Muscle layer of duodenum (tissue), 2 donors: Measurements from ENCODE around the gene SNRPD3.
A peak's percentile ranks its signal among the peaks of the same experiment; 100 is the strongest.
"Not testable (repeated sequence)": the region's sequence is repeated elsewhere in the genome, so short reads cannot be mapped to it uniquely, and the experiment has no call there.

Experiments used
- H3K27ac ChIP-seq: one replicate; pipeline ENCODE4 v1.7.0; 2013; ENCODE audit warnings: mild to moderate bottlenecking, low read length
- H3K27me3 ChIP-seq: one replicate; pipeline ENCODE4 v1.7.0; 2013; ENCODE audit warnings: low read depth, mild to moderate bottlenecking, control low read depth, low read length
- H3K36me3 ChIP-seq, 2 donors: one replicate each; pipeline ENCODE4 v1.7.0; 2013; ENCODE audit warnings: low read length in 2 of 2, control low read depth in 1 of 2, mild to moderate bottlenecking in 1 of 2; ENCODE audit not compliant: insufficient read depth in 2 of 2, control insufficient read depth in 1 of 2
- H3K4me1 ChIP-seq, 2 donors: one replicate each; pipeline ENCODE4 v1.7.0; 2013; ENCODE audit warnings: low read length in 2 of 2, mild to moderate bottlenecking in 2 of 2, control low read depth in 1 of 2, moderate library complexity in 1 of 2; ENCODE audit not compliant: insufficient read depth in 2 of 2, control insufficient read depth in 1 of 2
- H3K4me3 ChIP-seq, 2 donors: one replicate each; pipeline ENCODE4 v1.7.0; 2013; ENCODE audit warnings: low read length in 2 of 2, low read depth in 1 of 2, mild to moderate bottlenecking in 1 of 2
- H3K9me3 ChIP-seq, 2 donors: one replicate each; pipeline ENCODE4 v1.7.0; 2013; ENCODE audit warnings: low read length in 2 of 2, control low read depth in 1 of 2, mild to moderate bottlenecking in 1 of 2; ENCODE audit not compliant: control insufficient read depth in 1 of 2
- donor health status: healthy.

SNRPD3 gene

DNA sequence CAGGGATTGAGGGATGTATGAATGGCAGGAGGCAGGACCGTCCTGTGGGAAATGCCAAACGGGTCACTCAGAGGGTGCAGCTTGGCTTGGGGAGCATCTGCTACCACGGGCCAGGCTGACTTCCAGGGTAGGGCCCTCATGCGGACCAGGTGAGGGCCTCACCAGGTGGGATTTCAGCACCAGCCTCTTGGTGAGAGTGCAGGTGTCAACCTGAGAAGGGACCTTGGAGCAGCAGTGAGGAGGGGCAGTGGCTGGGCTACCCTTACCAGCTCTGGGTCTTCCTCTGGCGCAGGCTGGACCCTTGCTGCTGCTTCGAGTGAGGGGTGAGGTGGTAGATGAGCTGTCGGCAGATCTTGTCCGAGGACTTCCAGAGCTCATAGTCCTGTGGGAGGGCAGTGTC, 32.1 kb downstream of the SNRPD3 start:
- peaks cover 0 to 37% of the 10 kb centered on the region in 2 donors for H3K36me3 ChIP-seq
- no peak overlapping the region for H3K4me3 ChIP-seq
- H3K4me1 ChIP-seq, result peaks cover 9 to 29% of the 10 kb centered on the region in 2 donors
- H3K27ac ChIP-seq, result no peak overlapping the region
- no peaks in the 10 kb centered on the region for H3K27me3 ChIP-seq
- no peaks in the 10 kb centered on the region for H3K9me3 ChIP-seq

DNA sequence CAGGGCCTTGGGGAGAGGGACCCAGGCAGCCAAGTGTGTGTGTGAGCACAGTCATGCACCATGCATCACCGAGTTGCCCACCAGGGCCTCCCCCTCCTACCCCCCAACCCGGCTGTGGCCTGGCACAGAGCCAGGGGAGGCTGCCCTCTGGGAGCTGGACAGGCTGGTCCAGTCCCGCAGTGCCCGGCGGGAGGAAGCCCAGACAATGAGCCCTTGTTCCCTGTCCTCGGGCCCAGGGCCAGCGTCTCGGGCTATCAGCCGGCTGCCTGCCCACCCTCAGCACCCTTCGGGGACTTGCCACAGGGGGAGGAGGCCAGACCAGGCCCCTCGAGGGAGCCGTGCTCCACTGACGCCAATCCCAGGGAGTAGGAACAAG, 32.6 kb downstream of the SNRPD3 start:
- Histone ChIP-seq H3K27me3 (no peaks in the 10 kb centered on the region), H3K4me3 (no peak overlapping the region), H3K27ac (no peak overlapping the region)

DNA sequence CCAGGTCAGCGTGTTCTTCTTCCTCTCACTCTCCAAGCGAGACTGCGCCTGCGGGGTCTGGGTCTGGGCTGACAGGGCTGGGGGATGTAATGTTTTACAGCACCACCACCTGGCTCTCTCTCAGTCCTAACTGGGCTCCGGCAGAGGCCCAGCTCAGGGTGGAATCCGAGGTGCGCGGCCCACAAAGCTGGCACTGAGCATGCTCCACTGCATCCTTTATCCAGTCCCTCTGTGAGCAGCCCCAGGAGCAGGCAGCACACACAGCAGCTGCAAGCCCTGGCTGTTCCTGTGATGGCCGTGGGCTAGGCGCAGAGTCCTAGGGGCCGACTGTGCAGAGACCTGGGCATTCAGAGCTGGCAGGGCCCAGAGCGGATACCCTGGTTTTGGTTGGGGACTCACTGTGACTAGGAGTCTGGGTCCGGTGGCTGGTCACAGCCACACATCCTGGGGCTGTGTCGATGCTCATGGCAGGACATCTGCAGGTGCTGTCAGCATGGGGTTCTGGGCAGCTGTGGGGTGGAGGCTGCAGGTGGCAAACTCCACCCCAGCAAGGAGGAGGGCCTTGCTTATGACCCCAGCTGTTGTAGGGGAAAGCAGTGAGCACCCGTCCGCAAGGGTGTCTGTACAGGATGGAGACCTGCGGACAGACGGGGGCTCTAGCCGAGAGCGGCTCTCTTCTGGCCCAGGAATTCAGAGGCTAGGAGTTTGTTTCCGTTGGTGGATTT, 33.1 kb downstream of the SNRPD3 start:
- Histone ChIP-seq H3K4me3 (no peak overlapping the region), H3K27ac (no peak overlapping the region), H3K9me3 (no peaks in the 10 kb centered on the region), H3K4me1 (peaks cover 3 to 28% of the 10 kb centered on the region in 2 donors), H3K27me3 (no peaks in the 10 kb centered on the region), H3K36me3 (peaks cover 0 to 37% of the 10 kb centered on the region in 2 donors)

More for the DNA sequence above, 32.6 kb downstream of the SNRPD3 start:
- Histone ChIP-seq H3K9me3 (no peaks in the 10 kb centered on the region), H3K4me1 (peaks cover 7 to 28% of the 10 kb centered on the region in 2 donors), H3K36me3 (peaks cover 0 to 37% of the 10 kb centered on the region in 2 donors)

DNA sequence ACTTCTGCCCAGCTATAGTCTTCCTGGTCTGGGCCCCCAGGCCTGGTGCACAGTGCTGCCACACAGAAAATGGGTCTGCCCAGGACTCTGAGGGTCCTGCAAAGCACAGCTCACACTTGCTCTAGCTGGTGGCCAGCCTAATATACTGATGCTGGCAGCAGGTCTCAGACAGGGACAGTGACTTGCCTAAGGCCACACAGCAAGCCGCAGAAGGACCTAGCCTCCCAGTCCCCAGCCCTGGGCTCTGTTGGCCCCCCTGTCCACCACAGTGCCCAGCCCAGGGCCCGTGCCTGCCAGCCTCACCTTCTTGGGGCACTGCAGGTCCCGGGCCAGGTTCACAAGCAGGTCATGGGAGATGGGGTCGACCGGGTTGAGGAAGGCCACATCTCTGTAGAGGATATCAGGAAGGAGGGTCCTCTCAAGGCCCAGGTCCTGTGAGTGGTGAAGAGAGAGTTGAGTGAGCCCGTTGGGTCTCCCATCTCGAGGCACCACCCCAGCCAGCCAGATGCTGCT, 33.8 kb downstream of the SNRPD3 start:
- Histone ChIP-seq H3K27ac (no peak overlapping the region), H3K4me1 (peaks cover 0 to 23% of the 10 kb centered on the region in 2 donors), H3K36me3 (peaks cover 0 to 37% of the 10 kb centered on the region in 2 donors), H3K27me3 (no peaks in the 10 kb centered on the region), H3K4me3 (no peak overlapping the region), H3K9me3 (no peaks in the 10 kb centered on the region)

DNA sequence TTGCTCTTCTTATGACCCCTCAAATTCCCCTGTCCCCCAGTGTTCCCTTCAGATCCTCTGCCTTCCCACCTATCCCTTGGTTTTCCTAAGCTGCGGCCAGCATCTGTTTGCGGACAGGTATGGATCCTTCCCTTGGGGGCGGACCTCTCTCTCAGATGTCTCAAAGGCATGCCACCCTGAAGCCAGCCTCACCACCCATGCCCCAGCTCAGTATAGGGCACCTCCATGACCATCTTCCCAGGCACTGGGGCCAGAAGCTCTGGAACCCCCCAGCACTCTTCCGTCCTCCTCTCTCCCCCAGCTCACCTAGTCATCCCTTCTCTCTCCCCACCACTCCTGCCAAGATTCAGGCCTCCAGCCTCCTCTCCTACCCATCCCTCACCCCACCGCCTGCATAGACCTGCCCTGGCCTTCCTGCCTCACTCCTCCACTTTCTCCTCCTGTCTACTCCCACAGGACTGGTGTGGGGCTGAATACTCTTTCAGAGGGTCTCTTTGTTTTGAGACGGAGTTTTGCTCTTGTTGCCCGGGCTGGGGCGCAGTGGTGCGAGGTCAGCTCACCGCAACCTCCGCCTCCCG, 34.9 kb downstream of the SNRPD3 start:
- peaks cover 0 to 23% of the 10 kb centered on the region in 2 donors for H3K4me1 ChIP-seq
- H3K27ac ChIP-seq, result no peak overlapping the region
- H3K27me3 ChIP-seq, result no peaks in the 10 kb centered on the region
- H3K4me3 ChIP-seq, result no peak overlapping the region
- no peaks in the 10 kb centered on the region for H3K9me3 ChIP-seq
- peaks cover 0 to 36% of the 10 kb centered on the region in 2 donors for H3K36me3 ChIP-seq

DNA sequence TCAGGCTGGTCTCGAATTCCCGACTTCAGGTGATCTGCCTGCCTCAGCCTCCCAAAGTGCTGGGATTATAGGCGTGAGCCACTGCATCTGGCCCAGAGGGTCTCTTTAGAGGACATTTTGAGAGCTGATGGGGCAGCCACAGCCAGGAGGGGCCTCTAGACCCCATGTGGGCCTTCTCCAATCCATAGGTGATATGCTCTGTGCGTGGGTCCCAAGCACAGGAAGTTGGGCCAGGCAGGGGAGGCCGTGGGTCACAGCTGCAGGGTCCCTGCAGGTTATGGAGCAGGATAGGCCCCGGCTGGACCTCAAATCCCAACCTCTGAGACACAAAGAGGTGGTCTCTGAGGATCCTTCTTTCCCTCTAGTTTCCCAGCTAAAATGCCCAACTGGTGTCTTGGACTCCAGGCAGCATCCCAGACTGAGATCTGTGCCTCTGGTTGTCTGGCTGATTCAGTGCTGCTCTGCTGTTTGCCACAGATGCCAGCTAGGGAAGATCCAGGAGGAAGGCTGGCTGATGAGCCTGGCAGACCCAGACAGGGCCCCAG, 35.6 kb downstream of the SNRPD3 start:
- H3K4me1 ChIP-seq, result peaks cover 0 to 23% of the 10 kb centered on the region in 2 donors
- no peak overlapping the region for H3K4me3 ChIP-seq
- H3K27me3 ChIP-seq, result no peaks in the 10 kb centered on the region
- H3K36me3 ChIP-seq, result peaks cover 0 to 29% of the 10 kb centered on the region in 2 donors
- H3K9me3 ChIP-seq, result no peaks in the 10 kb centered on the region
- no peak overlapping the region for H3K27ac ChIP-seq

DNA sequence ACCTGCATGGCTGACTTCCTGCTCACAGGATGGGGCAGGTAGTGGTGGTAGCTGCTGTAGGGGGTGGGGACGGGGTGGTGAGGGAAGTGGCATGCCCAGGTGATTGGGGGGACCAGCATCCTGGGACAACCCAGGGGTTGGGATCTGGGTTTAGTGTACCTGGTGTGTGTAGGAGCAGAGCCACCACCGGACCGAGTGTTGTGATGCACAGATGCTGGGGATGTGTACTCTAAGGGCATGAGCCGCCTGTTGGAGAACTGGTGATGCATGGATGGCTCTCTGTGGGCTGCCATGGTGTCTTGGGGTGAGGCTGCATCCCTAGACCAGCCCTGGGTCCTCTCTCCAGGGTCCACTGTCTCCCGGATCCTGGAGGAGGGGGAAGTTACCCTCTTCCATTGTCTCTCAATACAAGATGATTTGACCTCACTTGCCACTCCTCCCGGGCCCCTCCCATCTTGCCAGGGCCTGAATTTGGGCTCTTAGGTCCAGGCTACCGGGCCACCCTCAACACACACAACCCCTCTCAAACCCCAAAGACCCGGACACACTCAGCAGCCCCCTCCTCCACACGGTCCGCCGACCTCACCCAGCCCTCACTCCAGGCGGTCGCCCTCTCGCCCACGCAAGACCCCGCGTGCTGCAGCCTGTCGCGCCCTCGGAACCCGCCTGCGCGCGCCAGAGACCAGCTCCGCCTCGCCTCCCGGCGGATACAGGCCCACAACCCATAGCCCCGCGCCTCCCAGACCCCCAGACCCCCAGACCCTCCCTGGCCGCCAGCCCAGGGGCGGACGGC, 36.5 kb downstream of the SNRPD3 start:
- H3K27me3 ChIP-seq, result no peaks in the 10 kb centered on the region
- peaks cover 0 to 23% of the 10 kb centered on the region in 2 donors for H3K4me1 ChIP-seq
- H3K9me3 ChIP-seq, result no peaks in the 10 kb centered on the region
- peak overlapping the region; percentile 56 to 77 for H3K4me3 ChIP-seq
- no peak overlapping the region for H3K27ac ChIP-seq
- H3K36me3 ChIP-seq, result peaks cover 0 to 20% of the 10 kb centered on the region in 2 donors

DNA sequence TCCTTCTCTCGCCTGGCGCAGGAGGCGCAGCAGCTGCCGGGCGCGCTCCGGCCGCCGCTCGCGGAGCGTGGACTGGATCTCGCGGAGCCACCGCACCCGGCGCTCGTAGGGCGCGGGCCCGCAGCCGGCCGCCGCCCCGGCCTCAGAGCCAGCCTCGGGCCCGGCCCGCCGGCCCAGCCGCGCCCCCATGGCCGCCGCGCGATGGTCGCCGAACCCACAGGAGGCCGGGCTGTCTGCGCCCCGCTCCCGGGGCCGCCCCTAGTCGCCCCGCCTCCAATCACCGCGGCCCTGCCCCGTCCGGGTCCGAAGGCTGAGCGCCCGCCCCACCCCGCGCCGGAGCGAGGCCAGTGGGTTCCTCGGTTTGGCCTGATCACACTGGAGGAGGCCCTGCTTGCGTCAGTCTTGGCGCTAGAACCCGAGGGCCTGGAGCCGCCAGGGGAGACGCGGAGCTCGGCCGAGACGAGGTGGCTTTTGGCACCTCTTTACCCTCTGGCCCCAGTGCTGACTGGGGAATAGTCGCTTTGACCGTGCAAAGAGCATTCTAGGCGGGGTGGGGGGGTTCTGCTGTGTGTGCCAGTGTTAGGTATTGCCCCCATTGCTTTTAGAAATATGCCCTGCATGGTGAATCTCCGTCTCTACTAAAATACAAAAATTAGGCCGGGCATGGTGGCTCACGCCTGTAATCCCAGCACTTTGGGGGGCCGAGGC, 37.2 kb downstream of the SNRPD3 start, which contains the start of gene LRRC75B:
TSS of gene LRRC75B (minus strand) at position 223 of the 708 bp plus-strand sequence. CDS start at position 189, 34 bp downstream.
- H3K4me3 ChIP-seq, result peak within 1 kb of the TSS; percentile 56 to 77
- H3K4me1 ChIP-seq, result peaks cover 0 to 23% of the 10 kb centered on the region in 2 donors
- H3K36me3 ChIP-seq, result peaks cover 0 to 13% of the 10 kb centered on the region in 2 donors
- H3K27me3 ChIP-seq, result no peaks in the 10 kb centered on the region
- no peaks in the 10 kb centered on the region for H3K9me3 ChIP-seq
- no peak within 1 kb of the TSS for H3K27ac ChIP-seq

DNA sequence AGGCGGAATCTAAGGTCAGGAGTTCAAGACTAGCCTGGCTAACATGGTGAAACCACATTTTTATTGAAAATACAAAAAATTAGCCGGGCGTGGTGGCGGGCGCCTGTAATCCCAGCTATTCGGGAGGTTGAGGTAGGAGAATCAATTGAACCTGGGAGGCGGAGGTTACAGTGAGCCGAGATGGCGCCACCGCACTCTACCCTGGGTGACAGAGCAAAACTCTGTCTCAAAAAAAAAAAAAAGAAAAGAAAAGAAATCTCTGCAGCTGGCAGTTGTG, 37.7 kb downstream of the SNRPD3 start:
- peak overlapping the region in 1 of 2 donors; percentile 56 for H3K4me3 ChIP-seq
- H3K27ac ChIP-seq, H3K9me3 ChIP-seq, H3K27me3 ChIP-seq, H3K36me3 ChIP-seq: not testable (repeated sequence)
- H3K4me1 ChIP-seq, result peaks cover 0 to 23% of the 10 kb centered on the region in 2 donors

DNA sequence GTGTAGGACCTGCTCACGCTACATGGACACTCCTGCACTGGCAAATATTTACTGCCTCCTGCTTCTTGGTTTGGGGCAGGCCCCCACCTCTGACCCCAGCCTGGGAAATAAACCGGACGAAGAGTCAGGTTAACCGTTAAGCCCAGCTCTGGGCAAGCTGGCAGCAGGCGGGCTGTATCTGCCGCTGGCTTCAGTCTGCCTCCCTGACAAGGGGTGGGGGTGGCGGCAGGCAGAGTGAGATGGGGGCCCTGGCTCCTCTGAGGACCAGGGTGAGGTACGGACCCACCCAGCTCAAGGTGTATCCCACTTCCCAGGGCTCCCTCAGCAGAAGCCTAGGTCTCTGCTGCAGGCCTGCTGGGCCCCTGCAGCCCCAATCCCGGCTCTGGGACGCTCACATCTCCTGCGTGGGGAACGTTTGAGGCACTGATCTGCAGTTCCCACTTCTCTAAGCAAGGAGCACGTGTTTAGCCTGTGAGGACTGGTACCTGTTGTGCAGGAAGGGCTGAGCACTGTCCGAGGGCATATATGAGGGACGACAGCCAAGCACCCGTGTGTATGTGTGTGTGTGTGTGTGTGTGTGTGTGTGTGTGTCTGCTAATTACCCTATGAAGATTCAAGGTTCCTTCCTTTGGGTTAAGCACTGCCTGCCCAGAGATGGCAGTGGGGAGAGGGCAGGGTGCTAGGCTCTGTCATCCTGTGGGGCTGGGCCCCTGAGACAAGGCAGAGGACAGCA, 38.2 kb downstream of the SNRPD3 start:
- H3K4me1 ChIP-seq, result peaks cover 0 to 23% of the 10 kb centered on the region in 2 donors
- no peak overlapping the region for H3K27ac ChIP-seq
- peaks cover 0 to 4% of the 10 kb centered on the region in 2 donors for H3K36me3 ChIP-seq
- no peaks in the 10 kb centered on the region for H3K27me3 ChIP-seq
- H3K4me3 ChIP-seq, result no peak overlapping the region
- no peaks in the 10 kb centered on the region for H3K9me3 ChIP-seq
